ENCODE data around the gene RPTOR.
"Not testable (repeated sequence)": the region's sequence is repeated elsewhere in the genome, so short reads cannot be mapped to it uniquely, and the experiment has no call there.

RPTOR gene

GRCh38 chr17:80787881-80788280 lies 243.2 kb downstream of the RPTOR start:
- intact Hi-C loops (cut with DNase I) = no loop called here

GRCh38 chr17:80789356-80789902 lies 244.8 kb downstream of the RPTOR start:
- DNase-seq = peak in 2 of 42 donors; percentile 10 to 15

More at GRCh38 chr17:80787881-80788280, 243.2 kb downstream of the RPTOR start:
- DNase-seq = no peak

GRCh38 chr17:80790021-80790765 lies 245.6 kb downstream of the RPTOR start:
- intact Hi-C loops (cut with DNase I) = no loop called here

More at GRCh38 chr17:80789356-80789902, 244.8 kb downstream of the RPTOR start:
- intact Hi-C loops (cut with DNase I) = no loop called here

GRCh38 chr17:80790981-80791742 lies 246.5 kb downstream of the RPTOR start:
- intact Hi-C loops (cut with DNase I) = no loop called here
- DNase-seq = peak in 4 of 42 donors; percentile 2 to 42 (median 26)

More at GRCh38 chr17:80790021-80790765, 245.6 kb downstream of the RPTOR start:
- peak in 2 of 42 donors; percentile 25 to 35 for DNase-seq

- peak in 34 of 42 donors; percentile 29 to 90 (median 60) for DNase-seq
- intact Hi-C loops (cut with DNase I) = no loop called here
Observed at GRCh38 chr17:80791758-80792284, 247.2 kb downstream of the RPTOR start.

- intact Hi-C loops (cut with DNase I) = no loop called here
- peak in 4 of 42 donors; percentile 0 to 37 (median 26) for DNase-seq
Observed at GRCh38 chr17:80792373-80792781, 247.7 kb downstream of the RPTOR start.

GRCh38 chr17:80793421-80793820 lies 248.8 kb downstream of the RPTOR start:
- peak in 5 of 42 donors; percentile 10 to 31 (median 13) for DNase-seq

GRCh38 chr17:80793851-80794267 lies 249.2 kb downstream of the RPTOR start:
- intact Hi-C loops (cut with DNase I) = no loop called here
- DNase-seq = peak in 3 of 42 donors; percentile 2 to 32 (median 13)

More at GRCh38 chr17:80793421-80793820, 248.8 kb downstream of the RPTOR start:
- intact Hi-C loops (cut with DNase I) = no loop called here

- peak in 6 of 42 donors; percentile 11 to 25 (median 15) for DNase-seq
- intact Hi-C loops (cut with DNase I) = no loop called here
Observed at GRCh38 chr17:80794281-80795089, 249.8 kb downstream of the RPTOR start.

- intact Hi-C loops (cut with DNase I) = no loop called here
- peak in 5 of 42 donors; percentile 14 to 32 (median 22) for DNase-seq
Observed at GRCh38 chr17:80795090-80795580, 250.5 kb downstream of the RPTOR start.

- intact Hi-C loops (cut with DNase I) = no loop called here
- DNase-seq = peak; percentile 42 to 94 (median 82)
Observed at GRCh38 chr17:80795754-80796153, 251.1 kb downstream of the RPTOR start.

- intact Hi-C loops (cut with DNase I) = no loop called here
- DNase-seq = peak in 19 of 42 donors; percentile 33 to 72 (median 45)
Observed at GRCh38 chr17:80796430-80796861, 251.8 kb downstream of the RPTOR start.

- intact Hi-C loops (cut with DNase I) = not testable (repeated sequence)
Observed at GRCh38 chr17:80797222-80797621, 252.6 kb downstream of the RPTOR start.

GRCh38 chr17:80797741-80798594 lies 253.3 kb downstream of the RPTOR start:
- peak in 4 of 42 donors; percentile 2 to 17 (median 11) for DNase-seq
- intact Hi-C loops (cut with DNase I) = no loop called here

More at GRCh38 chr17:80797222-80797621, 252.6 kb downstream of the RPTOR start:
- DNase-seq = peak in 2 of 42 donors; percentile 3 to 23

GRCh38 chr17:80798595-80799537 lies 254.2 kb downstream of the RPTOR start:
- peak in 7 of 42 donors; percentile 3 to 37 (median 14) for DNase-seq
- intact Hi-C loops (cut with DNase I) = no loop called here

All from head of caudate nucleus (tissue), 42 donors.